Nephron progenitor cell (in vitro differentiated cells): ENCODE measurements around the gene OSGIN1.

Source experiments
- DNase-seq: peaks from one replicate; pipeline ENCODE4 v3.0.0; 2021
- H3K27ac Mint-ChIP-seq: 2 replicates; pipeline ENCODE4 v1.8.0; 2021; ENCODE audit warnings: mild to moderate bottlenecking, moderate library complexity, mixed read lengths
- H3K27me3 Mint-ChIP-seq: 2 replicates; pipeline ENCODE4 v1.8.0; 2021; ENCODE audit warnings: mild to moderate bottlenecking, low read depth, mixed read lengths; ENCODE audit not compliant: poor library complexity
- H3K36me3 Mint-ChIP-seq: 2 replicates; pipeline ENCODE4 v1.8.0; 2021; ENCODE audit warnings: low read depth, mixed read lengths
- H3K4me1 Mint-ChIP-seq: 2 replicates; pipeline ENCODE4 v1.8.0; 2021; ENCODE audit warnings: mixed read lengths
- H3K4me3 Mint-ChIP-seq: 2 replicates; pipeline ENCODE4 v1.8.0; 2021; ENCODE audit warnings: mild to moderate bottlenecking, moderate library complexity, mixed read lengths
- H3K9me3 Mint-ChIP-seq: 2 replicates; pipeline ENCODE4 v1.8.0; 2021; ENCODE audit warnings: mild to moderate bottlenecking, moderate library complexity, mixed read lengths
- TF ChIP-seq, protein P1 (sequence below): fragments of 200-600 bp; sonication (generic); IDR thresholded peaks from 2 replicates; pipeline ENCODE4 v1.5.0; 2021; ENCODE audit warnings: antibody characterized with exemption

OSGIN1 gene

GRCh38 chr16:84007965-84008364 is 54.9 kb downstream of the OSGIN1 start:
- Mint-ChIP-seq H3K36me3 (no peaks in the 10 kb centered on the region), H3K9me3 (no peaks in the 10 kb centered on the region), H3K4me3 (no peak overlapping the region), H3K27ac (no peak overlapping the region), H3K27me3 (peaks cover 18% of the 10 kb centered on the region), H3K4me1 (peaks cover 20% of the 10 kb centered on the region)
- DNase-seq, result no peak
- TF ChIP-seq, protein P1, sequence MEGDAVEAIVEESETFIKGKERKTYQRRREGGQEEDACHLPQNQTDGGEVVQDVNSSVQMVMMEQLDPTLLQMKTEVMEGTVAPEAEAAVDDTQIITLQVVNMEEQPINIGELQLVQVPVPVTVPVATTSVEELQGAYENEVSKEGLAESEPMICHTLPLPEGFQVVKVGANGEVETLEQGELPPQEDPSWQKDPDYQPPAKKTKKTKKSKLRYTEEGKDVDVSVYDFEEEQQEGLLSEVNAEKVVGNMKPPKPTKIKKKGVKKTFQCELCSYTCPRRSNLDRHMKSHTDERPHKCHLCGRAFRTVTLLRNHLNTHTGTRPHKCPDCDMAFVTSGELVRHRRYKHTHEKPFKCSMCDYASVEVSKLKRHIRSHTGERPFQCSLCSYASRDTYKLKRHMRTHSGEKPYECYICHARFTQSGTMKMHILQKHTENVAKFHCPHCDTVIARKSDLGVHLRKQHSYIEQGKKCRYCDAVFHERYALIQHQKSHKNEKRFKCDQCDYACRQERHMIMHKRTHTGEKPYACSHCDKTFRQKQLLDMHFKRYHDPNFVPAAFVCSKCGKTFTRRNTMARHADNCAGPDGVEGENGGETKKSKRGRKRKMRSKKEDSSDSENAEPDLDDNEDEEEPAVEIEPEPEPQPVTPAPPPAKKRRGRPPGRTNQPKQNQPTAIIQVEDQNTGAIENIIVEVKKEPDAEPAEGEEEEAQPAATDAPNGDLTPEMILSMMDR, result no peak

DNA sequence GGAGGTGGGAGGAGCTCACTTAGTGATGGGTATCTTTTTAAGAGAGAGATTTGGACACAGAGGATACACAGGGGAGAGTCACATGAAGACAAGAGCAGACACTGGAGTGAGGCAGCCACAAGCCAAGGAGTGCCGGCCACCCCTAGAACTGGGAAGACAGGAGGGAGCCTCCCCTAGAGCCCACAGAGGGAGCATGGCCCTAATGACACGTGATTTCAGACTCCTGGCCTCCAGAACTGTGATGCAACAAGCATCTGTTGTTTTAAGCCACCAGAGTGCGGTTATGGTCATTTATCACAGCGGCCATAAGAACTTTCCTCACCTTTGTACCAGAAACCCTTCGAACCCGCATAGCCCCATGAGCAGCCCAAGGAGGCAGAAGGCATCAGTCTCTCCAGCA is 56.2 kb downstream of the OSGIN1 start:
- no peak overlapping the region for H3K27ac Mint-ChIP-seq
- H3K27me3 Mint-ChIP-seq, result peaks cover 18% of the 10 kb centered on the region
- no peaks in the 10 kb centered on the region for H3K36me3 Mint-ChIP-seq
- peaks cover 16% of the 10 kb centered on the region for H3K4me1 Mint-ChIP-seq
- TF ChIP-seq, protein P1, result no peak
- no peak overlapping the region for H3K4me3 Mint-ChIP-seq
- H3K9me3 Mint-ChIP-seq, result no peaks in the 10 kb centered on the region
- no peak for DNase-seq

DNA sequence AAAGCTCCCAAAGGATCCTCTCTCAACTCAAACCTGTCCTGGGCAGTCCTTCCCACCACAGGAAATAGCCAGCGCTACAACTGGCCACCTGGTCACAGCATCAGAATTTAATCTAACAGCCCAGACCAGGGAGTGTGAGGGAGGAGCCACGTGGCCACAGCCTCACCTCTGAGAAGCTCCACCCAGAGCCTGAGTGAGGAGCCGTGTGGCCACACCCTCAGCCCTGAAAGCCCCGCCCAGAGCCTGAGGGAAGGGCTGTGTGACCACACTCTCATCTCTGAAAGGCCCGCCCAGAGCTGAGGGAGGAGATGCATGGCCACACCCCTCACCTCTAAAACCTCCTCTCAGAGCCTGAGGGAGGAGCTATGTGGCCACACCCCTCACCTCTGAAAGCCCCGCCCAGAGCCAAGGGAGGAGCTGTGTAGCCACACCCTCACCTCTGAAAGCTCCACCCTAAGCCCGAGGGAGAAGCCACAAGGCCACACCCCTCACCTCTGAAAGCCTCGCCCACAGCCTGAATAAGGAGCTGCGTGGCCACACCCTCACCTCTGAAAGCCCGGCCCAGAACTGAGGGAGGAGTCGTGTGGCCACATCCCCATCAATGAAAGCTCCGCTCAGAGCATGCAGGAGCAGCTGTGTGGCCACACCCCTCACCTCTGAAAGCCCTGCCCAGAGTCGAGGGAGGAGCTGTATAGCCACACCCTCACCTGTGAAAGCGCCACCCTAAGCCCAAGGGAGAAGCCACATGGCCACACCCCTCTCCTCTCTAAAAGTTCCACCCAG is 60.9 kb downstream of the OSGIN1 start:
- Mint-ChIP-seq H3K4me1 (peaks cover 11% of the 10 kb centered on the region), H3K27me3 (peaks cover 17% of the 10 kb centered on the region), H3K36me3 (no peaks in the 10 kb centered on the region), H3K4me3 (no peak overlapping the region), H3K9me3 (peaks cover 21% of the 10 kb centered on the region), H3K27ac (no peak overlapping the region)
- TF ChIP-seq, protein P1, result no peak
- peak; percentile 93 for DNase-seq

GRCh38 chr16:84014570-84015327 is 61.7 kb downstream of the OSGIN1 start:
- no peak overlapping the region for H3K4me3 Mint-ChIP-seq
- peaks cover 28% of the 10 kb centered on the region for H3K9me3 Mint-ChIP-seq
- TF ChIP-seq, protein P1, result no peak
- H3K4me1 Mint-ChIP-seq, result peaks cover 11% of the 10 kb centered on the region
- no peak overlapping the region for H3K27ac Mint-ChIP-seq
- H3K27me3 Mint-ChIP-seq, result peaks cover 16% of the 10 kb centered on the region
- peaks cover 6% of the 10 kb centered on the region for H3K36me3 Mint-ChIP-seq
- DNase-seq, result no peak

GRCh38 chr16:84015399-84015798 is 62.4 kb downstream of the OSGIN1 start:
- Mint-ChIP-seq H3K9me3 (peaks cover 34% of the 10 kb centered on the region), H3K27ac (no peak overlapping the region), H3K27me3 (peaks cover 12% of the 10 kb centered on the region), H3K4me1 (peaks cover 11% of the 10 kb centered on the region), H3K4me3 (no peak overlapping the region), H3K36me3 (peaks cover 6% of the 10 kb centered on the region)
- no peak for DNase-seq
- TF ChIP-seq, protein P1, result no peak
